Stimulated activated CD4-positive, alpha-beta T cell treated with anti-CD3 and anti-CD28 coated beads, Interleukin-2, amount 100 ng/mL, for 48 hours (primary cell): ENCODE results near the gene PTPRF.
A peak's percentile ranks its signal among the peaks of the same experiment; 100 is the strongest.

Experiments
- DNase-seq, 2 donors: peaks; one replicate each; pipeline ENCODE4 v3.0.0-alpha.2; 2020

Gene PTPRF

DNA sequence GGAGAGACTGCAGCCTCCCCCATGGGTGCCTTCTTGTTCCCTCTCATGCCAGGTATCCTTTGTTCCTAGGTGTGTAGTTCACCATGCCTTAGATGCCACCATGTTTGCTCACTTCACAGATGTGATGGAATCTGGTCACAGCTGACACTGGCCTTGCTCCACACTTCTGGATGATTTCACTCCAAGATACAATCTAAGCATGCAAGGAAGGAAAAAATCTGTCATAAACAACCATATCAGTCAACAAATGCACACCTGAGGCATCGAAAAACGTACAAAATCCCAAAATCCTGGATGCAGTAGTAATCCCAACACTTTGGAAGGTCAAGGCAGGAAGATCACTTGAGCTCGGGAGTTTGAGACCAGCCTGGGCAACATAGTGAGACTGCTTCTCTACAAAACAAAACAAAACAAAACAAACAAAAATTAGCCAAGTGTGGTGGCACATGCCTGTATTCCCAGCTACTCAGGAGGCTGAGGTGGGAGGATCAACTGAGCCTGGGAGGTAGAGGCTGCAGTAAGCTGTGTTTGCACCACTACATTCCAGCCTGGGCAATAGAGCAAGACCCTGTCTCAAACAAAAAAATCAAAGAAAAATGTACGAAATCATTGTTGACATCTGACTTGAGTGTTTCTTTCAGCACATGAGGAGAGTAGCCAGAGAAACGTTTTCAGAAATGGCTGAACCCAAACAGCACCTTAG is 17.1 kb upstream of the PTPRF start:
- no peak for DNase-seq

DNA sequence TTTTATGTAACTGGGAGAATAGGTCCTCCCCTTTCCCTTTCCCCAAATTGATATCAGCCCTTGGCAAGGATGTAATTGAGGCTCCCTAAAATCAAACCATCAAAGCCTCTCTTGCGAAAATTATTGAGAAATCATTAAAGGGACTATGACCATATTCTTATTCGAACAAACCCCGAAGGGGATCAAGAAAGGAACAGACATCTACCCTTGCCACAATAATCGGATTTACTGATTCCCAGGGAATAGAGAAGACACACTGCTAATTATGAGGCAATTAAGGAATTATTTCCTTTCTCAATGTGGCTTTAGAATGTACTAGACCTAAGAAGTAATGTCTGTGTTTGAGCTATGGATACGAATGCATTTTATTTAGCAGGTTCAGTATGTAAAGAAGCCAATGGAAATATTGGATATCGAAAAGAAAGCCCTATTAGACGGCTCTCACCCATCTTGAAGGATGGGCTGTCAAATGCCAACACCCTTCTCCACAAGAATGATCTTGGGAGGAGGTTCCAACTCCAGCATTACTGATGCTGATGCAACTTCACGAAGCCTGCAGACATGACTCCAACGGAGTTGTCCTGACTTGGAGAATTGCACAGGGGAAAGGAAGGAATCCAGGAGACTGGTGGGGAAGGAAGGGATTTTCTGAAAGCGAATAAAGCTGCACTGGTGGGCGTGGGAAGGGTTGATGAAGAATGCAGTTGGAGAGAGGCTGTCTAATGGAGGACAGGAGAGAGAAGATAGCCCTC is 11.6 kb upstream of the PTPRF start:
- DNase-seq: no peak

GRCh38 chr1:43520100-43520778 is 10.4 kb upstream of the PTPRF start:
- no peak for DNase-seq

DNA sequence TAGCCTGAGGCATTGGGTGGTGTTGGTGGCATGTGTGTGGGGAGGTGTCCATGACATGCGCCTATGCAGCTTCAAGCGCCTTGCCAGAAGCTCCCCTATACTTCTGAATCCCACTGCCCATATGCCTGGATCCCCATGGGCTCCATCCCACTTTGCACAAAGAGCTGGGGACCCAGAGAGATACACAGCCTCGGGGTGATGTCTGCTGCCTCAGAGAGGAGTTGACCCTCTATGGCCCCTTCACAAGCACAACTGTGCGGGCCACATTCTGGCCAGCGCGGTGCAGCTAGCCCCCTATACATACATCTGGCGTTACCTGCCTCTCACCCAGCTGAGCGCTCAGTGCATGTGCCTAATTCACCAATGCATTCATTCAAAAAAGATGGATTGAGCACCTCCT is 9.6 kb upstream of the PTPRF start:
- no peak for DNase-seq

DNA sequence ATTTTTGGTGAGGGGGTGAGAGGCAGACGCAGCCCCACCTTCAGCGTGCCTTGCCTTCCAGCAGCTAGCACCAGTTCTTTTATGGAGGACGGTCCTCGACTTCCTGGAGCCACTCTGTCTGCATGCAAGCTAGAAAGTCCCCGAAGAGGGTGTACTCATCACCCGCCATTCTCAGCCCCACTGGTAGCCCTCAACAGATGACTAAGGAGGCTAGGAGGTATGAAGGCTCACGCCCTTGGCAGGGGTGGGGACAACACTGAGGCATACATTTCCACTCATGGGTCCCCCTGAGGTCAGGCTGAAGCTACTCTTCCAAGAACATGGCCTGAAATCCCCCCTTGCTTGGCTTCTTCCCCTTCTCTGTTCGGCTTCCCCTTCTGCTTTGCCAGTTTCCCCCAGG is 8.9 kb upstream of the PTPRF start:
- no peak for DNase-seq

- no peak for DNase-seq
Measured at GRCh38 chr1:43522431-43522775, 8.3 kb upstream of the PTPRF start.

- DNase-seq: no peak
Measured at GRCh38 chr1:43522776-43523480, 7.8 kb upstream of the PTPRF start.

DNA sequence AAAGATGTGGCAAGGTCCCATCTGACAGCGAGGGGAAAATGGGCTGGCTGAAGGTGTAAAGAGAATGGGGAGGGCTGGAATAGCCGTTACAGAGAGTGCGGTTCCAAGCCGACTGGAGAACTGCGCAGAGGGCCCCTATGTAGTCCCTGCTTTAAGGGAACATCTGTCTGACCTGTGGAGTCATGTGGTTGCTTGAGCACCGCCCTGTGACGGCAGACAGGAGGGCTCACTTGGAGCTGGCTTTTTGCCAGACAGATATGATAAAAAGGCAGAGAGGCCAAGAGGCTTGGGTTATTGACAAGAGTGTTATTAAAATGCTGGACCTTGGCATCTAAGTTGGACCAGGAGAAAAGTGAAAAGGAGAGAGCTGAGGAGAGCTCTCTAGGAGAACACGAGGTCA is 5.9 kb upstream of the PTPRF start:
- DNase-seq: no peak

DNA sequence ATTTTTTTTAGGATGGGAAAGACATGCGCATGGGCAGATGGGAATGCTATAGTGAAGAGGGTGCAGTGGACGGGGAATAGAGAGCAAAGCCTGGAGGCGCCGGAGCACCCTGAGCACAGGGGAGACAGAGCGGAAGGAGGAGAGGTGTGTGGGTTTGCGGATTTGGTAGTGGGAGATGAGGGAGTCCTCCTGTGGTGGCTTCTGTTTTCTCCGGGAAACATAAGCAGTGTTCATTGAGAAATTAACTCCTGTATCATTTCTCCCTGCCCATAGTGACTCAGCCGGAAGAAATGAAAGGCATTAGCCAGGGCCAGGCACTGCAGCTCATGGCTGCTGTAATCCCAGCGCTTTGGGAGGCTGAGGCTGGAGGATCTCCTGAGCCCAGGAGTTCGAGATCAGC is 4.7 kb upstream of the PTPRF start:
- DNase-seq: no peak

- no peak for DNase-seq
Measured at GRCh38 chr1:43527111-43527878, 3.4 kb upstream of the PTPRF start.

DNA sequence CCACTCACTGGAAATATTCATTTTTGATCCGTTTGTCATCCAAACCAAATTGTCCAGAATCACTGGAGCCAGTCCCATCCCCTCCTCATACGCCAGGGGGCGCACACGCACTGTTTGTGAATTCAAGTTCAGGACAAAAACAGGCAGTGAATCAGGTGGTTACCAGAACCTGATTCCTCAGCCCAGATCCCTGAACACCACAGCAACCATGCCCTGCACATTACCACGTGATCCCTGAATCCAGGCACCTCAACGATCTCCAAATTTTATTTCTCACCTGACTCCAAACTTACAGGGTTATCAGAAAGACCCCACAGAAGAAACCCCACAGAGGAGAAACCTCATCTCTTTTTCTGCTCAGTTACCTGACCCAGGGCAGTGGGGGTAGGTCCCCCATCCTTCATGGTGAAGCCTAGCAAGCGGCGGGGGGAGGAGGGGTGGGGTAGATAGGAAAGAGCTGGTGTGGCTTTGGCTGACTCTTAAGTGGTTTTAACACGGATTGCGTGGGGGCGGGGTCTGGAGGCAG is 1.4 kb upstream of the PTPRF start:
- DNase-seq: peak; percentile 85 to 86

GRCh38 chr1:43531107-43531905 is 623 bp downstream of the PTPRF start:
- DNase-seq: no peak

GRCh38 chr1:43531906-43532584 is 1.4 kb downstream of the PTPRF start:
- no peak for DNase-seq

GRCh38 chr1:43532716-43533115 is 2.0 kb downstream of the PTPRF start:
- DNase-seq: no peak

GRCh38 chr1:43533584-43533983 is 2.9 kb downstream of the PTPRF start:
- no peak for DNase-seq

- no peak for DNase-seq
Measured at GRCh38 chr1:43534256-43534655, 3.6 kb downstream of the PTPRF start.

DNA sequence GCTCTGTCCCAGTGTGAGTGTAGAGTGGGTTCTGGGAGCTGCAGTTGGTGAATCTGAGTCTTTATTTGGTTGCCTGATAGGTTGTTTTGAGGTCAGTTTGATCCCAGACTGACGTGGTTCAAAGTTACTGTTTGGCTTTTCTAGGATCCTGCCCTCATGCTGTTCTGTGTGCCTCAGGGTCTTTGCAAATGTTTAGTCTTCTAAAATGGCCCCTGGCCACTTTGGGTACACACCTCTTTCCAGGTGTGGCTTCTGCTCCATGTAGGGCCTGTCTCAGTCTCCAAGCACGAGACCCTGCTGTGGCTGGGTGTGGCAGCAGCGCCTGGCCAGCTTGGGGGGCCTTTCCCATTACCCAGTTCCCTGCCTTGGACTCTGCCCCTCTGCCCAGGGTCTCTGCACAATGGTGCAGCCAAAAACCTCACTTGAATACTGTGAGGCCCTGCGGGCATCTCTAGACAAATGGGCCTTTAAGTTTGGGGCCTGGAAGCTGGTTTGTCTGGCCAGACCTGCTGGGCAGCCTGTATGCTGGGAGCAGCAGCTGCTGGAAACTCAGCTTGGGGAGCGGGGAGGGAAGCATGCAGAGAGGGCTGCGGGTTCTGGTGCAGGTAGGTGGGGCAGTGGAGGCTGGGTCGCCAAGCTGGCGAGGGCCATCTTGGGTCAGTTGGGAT is 5.6 kb downstream of the PTPRF start:
- DNase-seq: no peak

GRCh38 chr1:43536864-43537358 is 6.2 kb downstream of the PTPRF start:
- no peak for DNase-seq

GRCh38 chr1:43537423-43538142 is 6.9 kb downstream of the PTPRF start:
- no peak for DNase-seq

- no peak for DNase-seq
Measured at GRCh38 chr1:43538143-43538487, 7.4 kb downstream of the PTPRF start.
